ENCODE results near the gene SIRPA. TPM values are rescaled to one million over a fixed set of nuclear protein-coding genes. Genes with fewer than 3 reads are reported as not detected.

The SIRPA gene
- total RNA-seq, 4 donors from 2014 or later = 9.0 to 46.6 (median 18.6) TPM

DNA sequence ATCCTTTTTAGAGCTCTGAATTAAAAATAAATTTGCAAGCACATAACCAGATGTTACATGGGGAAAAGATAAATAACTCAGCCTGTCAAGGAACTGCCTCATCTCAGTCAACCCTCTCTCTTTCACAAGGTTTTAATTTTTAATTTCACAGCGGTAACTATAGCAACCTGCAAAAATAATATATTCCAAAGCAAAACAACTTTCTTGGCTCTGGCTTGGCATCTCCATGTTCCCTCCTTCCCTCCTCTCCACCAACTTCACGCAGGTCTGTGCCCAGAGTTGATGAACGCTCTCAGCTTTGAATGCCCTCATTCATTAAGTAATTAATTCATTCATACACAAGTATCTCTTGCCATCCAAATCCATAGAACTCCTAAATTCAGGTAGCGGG, 32.5 kb upstream of the SIRPA start:
- TF ChIP-seq POLR2A (IDR thresholded peaks at IDR 0.05) (no peak), EP300 (IDR thresholded peaks at IDR 0.05; ENCODE audit: low read depth) (no peak), POLR2AphosphoS5 (IDR thresholded peaks at IDR 0.05) (no peak)
- TF ChIP-seq, protein P1, sequence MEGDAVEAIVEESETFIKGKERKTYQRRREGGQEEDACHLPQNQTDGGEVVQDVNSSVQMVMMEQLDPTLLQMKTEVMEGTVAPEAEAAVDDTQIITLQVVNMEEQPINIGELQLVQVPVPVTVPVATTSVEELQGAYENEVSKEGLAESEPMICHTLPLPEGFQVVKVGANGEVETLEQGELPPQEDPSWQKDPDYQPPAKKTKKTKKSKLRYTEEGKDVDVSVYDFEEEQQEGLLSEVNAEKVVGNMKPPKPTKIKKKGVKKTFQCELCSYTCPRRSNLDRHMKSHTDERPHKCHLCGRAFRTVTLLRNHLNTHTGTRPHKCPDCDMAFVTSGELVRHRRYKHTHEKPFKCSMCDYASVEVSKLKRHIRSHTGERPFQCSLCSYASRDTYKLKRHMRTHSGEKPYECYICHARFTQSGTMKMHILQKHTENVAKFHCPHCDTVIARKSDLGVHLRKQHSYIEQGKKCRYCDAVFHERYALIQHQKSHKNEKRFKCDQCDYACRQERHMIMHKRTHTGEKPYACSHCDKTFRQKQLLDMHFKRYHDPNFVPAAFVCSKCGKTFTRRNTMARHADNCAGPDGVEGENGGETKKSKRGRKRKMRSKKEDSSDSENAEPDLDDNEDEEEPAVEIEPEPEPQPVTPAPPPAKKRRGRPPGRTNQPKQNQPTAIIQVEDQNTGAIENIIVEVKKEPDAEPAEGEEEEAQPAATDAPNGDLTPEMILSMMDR (IDR thresholded peaks at IDR 0.05) = no peak
- Histone ChIP-seq H3K9me3 (no peaks in the 10 kb centered on the region), H3K27me3 (peaks cover 3% of the 10 kb centered on the region), H3K36me3 (no peaks in the 10 kb centered on the region), H3K4me1 (peaks cover 0 to 8% (median 0%) of the 10 kb centered on the region in 4 donors), H3K27ac (no peak overlapping the region), H3K4me3 (no peak overlapping the region)
- WGBS, 2 donors (ENCODE audit: low coverage in 1 of 2) = 87 to 94% methylated on average over 3 to 4 of the region's 4 CpGs
- intact Hi-C loops (cut with DNase I; ENCODE audit: low total_unique reads) = no loop called here
- DNase-seq = no peak
- in situ Hi-C loops (cut with MboI; ENCODE audit: low pct_ligation_motif_present in 1 of 4, low pct_unique_long_range_greater_than_20kb in 1 of 4, low sequenced_read_pairs in 3 of 4) = no loop called here

DNA sequence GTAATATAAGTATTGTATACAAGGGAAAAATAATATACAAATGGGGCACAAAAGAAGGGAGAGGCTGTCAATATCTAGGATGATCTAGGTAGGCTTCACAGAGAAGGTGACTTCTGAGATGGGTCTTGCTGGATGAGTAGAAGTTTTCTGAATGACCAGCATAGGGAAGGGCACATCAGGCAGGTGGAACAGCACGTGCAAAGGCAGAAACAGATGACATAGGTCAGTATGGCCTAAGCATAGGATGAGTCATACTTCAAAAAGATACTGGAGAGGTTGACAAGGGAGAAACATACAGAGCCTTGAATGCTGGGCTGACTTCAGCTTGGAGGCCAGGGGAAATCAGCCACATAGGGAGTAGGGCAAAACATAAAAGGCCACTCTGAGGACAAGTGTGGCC, 31.9 kb upstream of the SIRPA start:
- H3K4me3 ChIP-seq = no peak overlapping the region
- TF ChIP-seq POLR2A (IDR thresholded peaks at IDR 0.05) (no peak), EP300 (IDR thresholded peaks at IDR 0.05; ENCODE audit: low read depth) (no peak), POLR2AphosphoS5 (IDR thresholded peaks at IDR 0.05) (no peak)
- TF ChIP-seq, protein P1 (IDR thresholded peaks at IDR 0.05) = no peak
- in situ Hi-C loops (cut with MboI; ENCODE audit: low pct_ligation_motif_present in 1 of 4, low pct_unique_long_range_greater_than_20kb in 1 of 4, low sequenced_read_pairs in 3 of 4) (no loop called here), intact Hi-C loops (cut with DNase I; ENCODE audit: low total_unique reads) (no loop called here)
- no peak overlapping the region for H3K27ac ChIP-seq
- 50 to 65% methylated on average over 1 of the region's 1 CpG for WGBS, 2 donors (ENCODE audit: low coverage in 1 of 2)
- H3K9me3 ChIP-seq = no peaks in the 10 kb centered on the region
- DNase-seq = no peak
- H3K27me3 ChIP-seq = peaks cover 5% of the 10 kb centered on the region
- no peaks in the 10 kb centered on the region for H3K36me3 ChIP-seq
- peaks cover 0 to 8% (median 0%) of the 10 kb centered on the region in 4 donors for H3K4me1 ChIP-seq

DNA sequence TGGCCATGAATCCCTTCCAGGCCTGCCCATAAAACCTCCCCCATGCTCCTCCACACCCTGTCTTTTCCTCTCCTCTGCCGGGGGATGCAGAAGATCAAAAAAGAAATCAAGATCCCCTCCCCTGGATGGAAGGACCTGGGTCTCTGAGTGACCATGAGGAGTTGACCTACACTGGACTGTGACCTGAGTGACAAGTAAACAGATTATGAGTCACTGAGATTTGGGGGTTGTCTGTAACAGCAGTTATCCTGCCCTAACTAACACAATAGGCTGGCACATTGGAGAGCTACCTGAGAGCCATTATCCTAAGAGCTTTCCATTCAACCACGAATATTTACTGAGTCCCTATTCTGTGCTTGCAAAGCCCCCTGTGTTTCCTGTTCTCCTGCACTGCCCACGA, 28.4 kb upstream of the SIRPA start:
- Histone ChIP-seq H3K9me3 (no peaks in the 10 kb centered on the region), H3K36me3 (no peaks in the 10 kb centered on the region), H3K27me3 (peaks cover 5% of the 10 kb centered on the region), H3K4me1 (no peaks in the 10 kb centered on the region), H3K27ac (no peak overlapping the region), H3K4me3 (no peak overlapping the region)
- intact Hi-C loops (cut with DNase I; ENCODE audit: low total_unique reads) (no loop called here), in situ Hi-C loops (cut with MboI; ENCODE audit: low pct_ligation_motif_present in 1 of 4, low pct_unique_long_range_greater_than_20kb in 1 of 4, low sequenced_read_pairs in 3 of 4) (no loop called here)
- TF ChIP-seq, protein P1 (IDR thresholded peaks at IDR 0.05) = no peak
- TF ChIP-seq EP300 (IDR thresholded peaks at IDR 0.05; ENCODE audit: low read depth) (no peak), POLR2A (IDR thresholded peaks at IDR 0.05) (no peak), POLR2AphosphoS5 (IDR thresholded peaks at IDR 0.05) (no peak)
- WGBS, 2 donors (ENCODE audit: low coverage in 1 of 2) = 53 to 56% methylated on average over 2 to 3 of the region's 3 CpGs
- DNase-seq = no peak

DNA sequence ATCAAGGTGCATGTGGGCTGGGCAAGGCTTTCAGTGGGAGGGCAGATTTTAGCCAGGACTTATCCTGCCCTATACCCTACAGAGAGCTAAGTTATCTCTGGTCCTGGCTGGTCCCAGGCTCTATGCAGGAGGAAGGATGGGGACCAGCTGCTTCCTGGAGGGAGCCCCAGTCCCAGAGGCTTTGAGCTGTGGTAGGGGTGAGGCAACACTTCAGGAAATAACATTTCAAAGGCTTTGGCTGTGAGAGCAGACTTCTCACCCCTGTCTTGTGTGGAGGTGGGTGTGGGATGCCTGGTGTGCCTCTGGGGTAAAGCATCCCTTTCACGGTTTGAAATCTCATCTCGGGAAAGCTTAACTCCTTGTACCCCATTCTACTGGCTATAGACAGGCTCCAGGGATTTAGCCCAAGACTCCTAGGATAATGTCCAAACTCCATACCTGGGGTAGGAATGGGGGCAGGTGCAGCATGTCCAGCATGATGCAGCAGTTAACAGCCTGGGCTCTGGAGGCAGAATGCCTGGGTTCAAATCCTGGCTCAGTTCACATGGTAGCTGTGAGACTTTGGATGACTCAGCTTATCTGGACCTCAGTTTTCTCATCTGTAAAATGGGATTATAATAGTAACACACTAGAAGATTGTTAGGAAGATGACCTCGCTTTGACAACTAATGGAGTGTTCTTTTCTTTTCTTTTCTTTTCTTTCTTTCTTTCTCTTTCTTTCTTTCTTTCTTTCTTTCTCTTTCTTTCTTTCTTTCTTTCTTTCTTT, 27.5 kb upstream of the SIRPA start:
- intact Hi-C loops (cut with DNase I; ENCODE audit: low total_unique reads) = no loop called here
- no peaks in the 10 kb centered on the region for H3K9me3 ChIP-seq
- in situ Hi-C loops (cut with MboI; ENCODE audit: low pct_ligation_motif_present in 1 of 4, low pct_unique_long_range_greater_than_20kb in 1 of 4, low sequenced_read_pairs in 3 of 4) = no loop called here
- no peak for DNase-seq
- H3K27ac ChIP-seq = no peak overlapping the region
- no peaks in the 10 kb centered on the region for H3K36me3 ChIP-seq
- TF ChIP-seq, protein P1 (IDR thresholded peaks at IDR 0.05) = no peak
- TF ChIP-seq POLR2A (IDR thresholded peaks at IDR 0.05) (no peak), POLR2AphosphoS5 (IDR thresholded peaks at IDR 0.05) (no peak)
- H3K27me3 ChIP-seq = peaks cover 5% of the 10 kb centered on the region
- 34% methylated on average over 3 of the region's 3 CpGs; no CpG with 5 or more reads in 1 of the 2 donors for WGBS, 2 donors (ENCODE audit: low coverage in 1 of 2)
- no peak overlapping the region for H3K4me3 ChIP-seq
- H3K4me1 ChIP-seq = no peaks in the 10 kb centered on the region

All from transverse colon (tissue), 4 donors.